AG09309 (cell line): ENCODE data around the gene ZCCHC7.
"Not testable (repeated sequence)": the region's sequence is repeated elsewhere in the genome, so short reads cannot be mapped to it uniquely, and the experiment has no call there.

ENCODE experiments used
- DNase-seq: peaks from one replicate; pipeline ENCODE4 v3.0.0-alpha.2; 2010; ENCODE audit warnings: low read depth
- H3K4me3 ChIP-seq: 2 replicates; pipeline ENCODE4 v1.5.1; 2011; ENCODE audit warnings: mild to moderate bottlenecking, low read depth, low read length, moderate library complexity; ENCODE audit not compliant: control insufficient read depth
- CTCF ChIP-seq: IDR thresholded peaks from 2 replicates; pipeline ENCODE4 v1.5.1; 2011; ENCODE audit warnings: mild to moderate bottlenecking, low read depth, low read length, inconsistent platforms; ENCODE audit not compliant: insufficient read depth, control insufficient read depth; ENCODE audit errors: missing control alignments

The ZCCHC7 gene

GRCh38 chr9:37386988-37387387 is 266.6 kb downstream of the ZCCHC7 start:
- H3K4me3 ChIP-seq: no peak overlapping the region
- TF ChIP-seq CTCF: no peak
- no peak for DNase-seq

GRCh38 chr9:37390759-37391158 is 270.4 kb downstream of the ZCCHC7 start:
- no peak overlapping the region for H3K4me3 ChIP-seq
- peak; percentile 19 for TF ChIP-seq CTCF
- DNase-seq: no peak

GRCh38 chr9:37392272-37392671 is 271.9 kb downstream of the ZCCHC7 start:
- no peak overlapping the region for H3K4me3 ChIP-seq
- no peak for DNase-seq
- TF ChIP-seq CTCF: no peak

- DNase-seq: no peak
- H3K4me3 ChIP-seq: no peak overlapping the region
- no peak for TF ChIP-seq CTCF
Observed at GRCh38 chr9:37395229-37395628, 274.9 kb downstream of the ZCCHC7 start.

- no peak overlapping the region for H3K4me3 ChIP-seq
- TF ChIP-seq CTCF: no peak
- no peak for DNase-seq
Observed at GRCh38 chr9:37395663-37396062, 275.3 kb downstream of the ZCCHC7 start.

GRCh38 chr9:37397948-37398347 is 277.6 kb downstream of the ZCCHC7 start:
- DNase-seq, H3K4me3 ChIP-seq: not testable (repeated sequence)

- no peak overlapping the region for H3K4me3 ChIP-seq
- no peak for DNase-seq
- no peak for TF ChIP-seq CTCF
Observed at GRCh38 chr9:37398464-37399025, 278.2 kb downstream of the ZCCHC7 start.
